ENCODE measurements around the gene ZNF639. TPM values are rescaled to one million over a fixed set of nuclear protein-coding genes. Genes with fewer than 3 reads are reported as not detected.
"Not testable (repeated sequence)": the region's sequence is repeated elsewhere in the genome, so short reads cannot be mapped to it uniquely, and the experiment has no call there.

The ZNF639 gene
- total and polyA plus RNA-seq, 11 donors = 9.2 to 46.0 (median 29.6) TPM

GRCh38 chr3:179302111-179302510 lies 20.7 kb upstream of the ZNF639 start:
- Histone ChIP-seq H3K4me1 (no peaks in the 10 kb centered on the region), H3K4me3 (no peak overlapping the region), H3K27me3 (no peaks in the 10 kb centered on the region), H3K9me3 (peaks cover 0 to 5% (median 0%) of the 10 kb centered on the region in 12 donors), H3K36me3 (no peaks in the 10 kb centered on the region), H3K27ac (no peak overlapping the region)
- intact Hi-C loops (cut with DNase I) = no loop called here
- WGBS, 4 donors = 81 to 86% (median 85%) methylated on average over 7 of the region's 7 CpGs
- TF ChIP-seq CTCF (IDR thresholded peaks at IDR 0.05) = no peak
- no peak for TF ChIP-seq POLR2A (IDR thresholded peaks at IDR 0.05)
- DNase-seq = no peak
- ATAC-seq = no peak

- H3K27ac ChIP-seq = no peak overlapping the region
- no peaks in the 10 kb centered on the region for H3K36me3 ChIP-seq
- TF ChIP-seq CTCF (IDR thresholded peaks at IDR 0.05) (no peak), POLR2A (IDR thresholded peaks at IDR 0.05) (no peak)
- no peaks in the 10 kb centered on the region for H3K4me1 ChIP-seq
- intact Hi-C loops (cut with DNase I) = no loop called here
- 13 to 21% (median 16%) methylated on average over 2 of the region's 2 CpGs for whole genome bisulfite sequencing, 4 donors
- DNase-seq (no peak), ATAC-seq (no peak)
- no peaks in the 10 kb centered on the region for H3K9me3 ChIP-seq
- no peaks in the 10 kb centered on the region for H3K27me3 ChIP-seq
- no peak overlapping the region for H3K4me3 ChIP-seq
Measured at GRCh38 chr3:179304605-179305004, 18.2 kb upstream of the ZNF639 start.

DNA sequence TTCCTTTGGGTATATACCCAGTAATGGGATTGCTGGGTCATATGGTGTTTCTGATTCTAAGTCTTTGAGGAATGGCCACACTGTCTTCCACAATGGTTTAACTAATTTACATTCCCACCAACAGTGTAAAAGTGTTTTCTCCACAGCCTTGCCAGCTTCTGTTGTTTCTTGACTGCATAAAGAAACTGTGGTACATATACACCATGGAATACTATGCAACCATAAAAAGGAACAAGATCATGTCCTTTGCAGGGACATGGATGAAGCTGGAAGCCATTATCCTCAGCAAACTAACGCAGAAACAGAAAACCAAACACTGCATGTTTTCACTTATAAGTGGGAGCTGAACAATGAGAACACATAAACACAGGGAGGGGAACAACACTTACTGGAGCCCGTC lies 15.5 kb upstream of the ZNF639 start:
- H3K9me3 ChIP-seq; H3K4me1 ChIP-seq; H3K36me3 ChIP-seq; ATAC-seq; H3K4me3 ChIP-seq; intact Hi-C loops (cut with DNase I); DNase-seq; H3K27ac ChIP-seq; H3K27me3 ChIP-seq: not testable (repeated sequence)
- WGBS, 4 donors = 83 to 91% (median 86%) methylated on average over 2 of the region's 2 CpGs

- Histone ChIP-seq H3K36me3 (no peaks in the 10 kb centered on the region), H3K4me1 (no peaks in the 10 kb centered on the region), H3K9me3 (no peaks in the 10 kb centered on the region), H3K27me3 (peaks cover 0 to 4% (median 0%) of the 10 kb centered on the region in 9 donors), H3K4me3 (no peak overlapping the region), H3K27ac (no peak overlapping the region)
- ATAC-seq (no peak), DNase-seq (no peak)
- intact Hi-C loops (cut with DNase I) = no loop called here
- TF ChIP-seq CTCF (IDR thresholded peaks at IDR 0.05) = no peak
- TF ChIP-seq POLR2A (IDR thresholded peaks at IDR 0.05) = no peak
Measured at GRCh38 chr3:179308001-179308400, 14.8 kb upstream of the ZNF639 start.

Data from heart left ventricle (tissue), 16 donors.